GM19395 (cell line): Measurements from ENCODE around the gene GPR150.
"Not testable (repeated sequence)": the region's sequence is repeated elsewhere in the genome, so short reads cannot be mapped to it uniquely, and the experiment has no call there.

Experiments
- ATAC-seq: cut with Tn5 transposase; IDR thresholded peaks from one replicate; pipeline ENCODE4 v1.9.1; 2021; ENCODE audit warnings: mild to moderate bottlenecking, moderate library complexity; ENCODE audit not compliant: unreplicated experiment

GPR150 gene

DNA sequence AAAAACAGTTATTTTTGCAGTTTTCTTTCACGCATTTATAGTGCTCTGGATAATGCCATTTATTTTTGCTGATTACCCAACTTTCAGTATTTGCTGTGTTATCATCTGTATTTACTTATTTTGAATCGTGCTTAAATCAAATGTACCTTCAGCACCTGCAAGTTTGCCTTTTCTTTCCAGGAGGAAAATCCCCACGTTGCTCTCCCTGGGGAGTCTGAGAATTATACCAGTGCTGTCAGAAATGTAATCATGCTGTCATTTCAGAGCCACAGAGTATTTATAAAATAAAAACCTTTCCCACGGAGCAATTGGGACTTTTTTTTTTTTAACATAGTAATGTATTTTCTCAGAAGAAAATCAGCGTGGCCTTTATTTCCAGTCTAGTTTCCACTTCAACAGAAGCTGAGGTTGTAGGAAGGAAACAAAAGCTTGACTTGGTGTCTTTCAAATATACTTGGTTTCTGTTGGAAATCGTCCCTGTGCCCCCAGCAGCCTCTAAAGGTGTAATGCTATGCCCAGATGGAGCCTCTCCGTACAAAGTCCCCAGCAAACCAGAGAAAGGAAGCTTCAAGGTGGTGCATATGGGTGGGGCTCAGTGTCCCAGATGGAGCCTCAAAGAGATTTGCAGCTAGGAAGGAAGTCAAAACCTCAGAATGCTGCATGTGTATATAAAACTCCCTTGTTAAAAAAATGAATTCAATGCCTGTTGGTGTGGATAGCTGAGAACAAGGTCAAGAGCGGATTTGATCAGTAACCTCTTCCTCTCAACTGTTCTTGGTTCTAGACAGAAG lies 2.1 kb downstream of the GPR150 start:
- no peak for ATAC-seq

DNA sequence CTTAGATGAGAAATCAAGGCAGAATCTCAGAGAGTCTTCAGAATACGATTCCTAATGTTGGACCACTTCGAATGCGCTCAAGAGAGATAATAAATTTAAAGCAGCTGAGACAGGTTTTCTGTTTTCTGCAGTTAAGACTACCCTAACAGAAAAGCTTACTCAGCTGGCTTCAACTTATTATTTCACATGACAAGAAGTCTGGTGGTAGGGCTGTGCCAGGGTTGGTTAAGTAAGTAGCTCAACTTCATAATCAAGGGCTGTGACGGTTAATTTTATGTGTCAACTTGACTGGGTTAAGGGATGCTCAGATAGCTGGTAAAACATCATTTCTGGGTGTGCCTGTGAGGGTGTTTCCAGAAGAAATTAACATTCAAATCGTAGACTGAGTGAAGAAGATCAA lies 3.8 kb downstream of the GPR150 start:
- ATAC-seq, result no peak

- ATAC-seq, result no peak
Measured at GRCh38 chr5:95624368-95624767, 4.5 kb downstream of the GPR150 start.

DNA sequence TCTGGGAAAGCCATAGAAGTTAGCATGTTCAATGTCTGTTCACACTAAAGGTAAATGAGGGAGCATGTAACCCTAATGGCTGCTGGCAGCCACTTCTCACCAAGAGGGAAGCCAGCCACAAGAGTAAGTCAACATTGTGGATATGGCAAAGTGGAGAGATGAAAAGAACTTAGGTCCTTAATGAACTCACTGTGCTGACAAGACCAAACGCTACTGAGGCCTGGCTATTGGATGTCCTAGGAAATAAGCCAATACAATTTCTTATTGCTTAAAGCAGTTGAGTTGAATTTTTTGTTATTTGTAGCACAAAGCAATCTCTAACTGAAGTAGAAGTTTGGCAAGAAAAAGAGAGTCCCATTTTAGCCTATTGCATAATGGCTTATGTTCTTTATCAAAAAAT lies 6.8 kb downstream of the GPR150 start:
- no peak for ATAC-seq

DNA sequence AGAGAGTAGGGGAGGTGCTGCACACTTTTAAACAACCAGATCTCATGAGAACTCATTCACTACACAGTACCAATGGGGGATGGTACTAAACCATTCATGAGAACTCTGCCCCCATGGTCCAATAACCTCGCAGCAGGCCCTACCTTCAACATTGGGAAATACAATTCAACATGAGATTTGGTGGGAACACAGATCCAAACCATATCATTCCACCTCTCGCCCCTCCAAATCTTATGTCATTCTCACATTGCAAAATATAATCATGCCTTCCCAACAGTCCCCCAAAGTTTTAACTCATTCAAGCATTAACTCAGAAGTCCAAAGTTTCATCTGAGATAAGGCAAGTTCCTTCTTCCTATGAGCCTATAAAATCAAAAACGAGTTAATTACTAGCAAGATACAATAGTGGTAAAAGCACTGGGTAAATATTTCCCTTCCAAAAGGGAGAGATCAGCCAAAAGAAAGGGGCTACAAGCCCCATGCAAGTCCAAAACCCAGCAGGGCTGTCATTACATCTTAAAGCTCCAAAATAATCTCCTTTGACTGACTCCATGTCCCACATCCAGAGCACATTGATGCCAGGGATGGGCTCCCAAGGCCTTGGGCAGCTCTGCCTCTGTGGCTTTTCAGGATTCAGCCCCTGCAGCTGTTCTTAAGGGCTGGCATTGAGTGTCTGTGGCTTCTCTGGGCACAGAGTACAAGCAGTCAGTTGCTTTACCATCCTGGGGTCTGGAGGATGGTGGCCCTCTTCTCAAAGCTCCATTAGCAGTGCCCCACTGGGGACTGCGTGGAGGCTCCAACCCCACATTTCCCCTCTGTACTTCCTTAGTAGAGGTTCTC lies 8.3 kb downstream of the GPR150 start:
- ATAC-seq, result no peak

DNA sequence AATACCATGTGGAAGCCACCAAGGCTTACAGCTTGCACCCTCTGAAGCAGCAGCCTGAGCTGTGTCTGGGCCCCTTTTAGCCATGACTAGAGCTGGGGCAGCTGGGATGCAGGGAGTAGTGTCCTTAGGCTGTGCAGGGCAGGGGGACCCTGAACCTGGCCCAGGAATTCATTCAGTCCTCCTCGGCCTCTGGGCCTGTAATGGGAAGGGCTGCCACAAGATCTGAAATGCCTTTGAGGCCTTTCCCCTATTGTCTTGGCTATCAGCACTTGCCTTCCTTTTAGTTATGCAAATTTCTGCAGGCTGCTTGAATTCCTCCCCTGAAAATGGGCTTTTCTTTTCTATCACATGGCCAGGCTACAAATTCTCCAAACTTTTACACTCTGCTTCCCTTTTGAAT lies 9.0 kb downstream of the GPR150 start:
- ATAC-seq, result no peak

- ATAC-seq, result no peak
Measured at GRCh38 chr5:95630394-95630917, 10.6 kb downstream of the GPR150 start.

DNA sequence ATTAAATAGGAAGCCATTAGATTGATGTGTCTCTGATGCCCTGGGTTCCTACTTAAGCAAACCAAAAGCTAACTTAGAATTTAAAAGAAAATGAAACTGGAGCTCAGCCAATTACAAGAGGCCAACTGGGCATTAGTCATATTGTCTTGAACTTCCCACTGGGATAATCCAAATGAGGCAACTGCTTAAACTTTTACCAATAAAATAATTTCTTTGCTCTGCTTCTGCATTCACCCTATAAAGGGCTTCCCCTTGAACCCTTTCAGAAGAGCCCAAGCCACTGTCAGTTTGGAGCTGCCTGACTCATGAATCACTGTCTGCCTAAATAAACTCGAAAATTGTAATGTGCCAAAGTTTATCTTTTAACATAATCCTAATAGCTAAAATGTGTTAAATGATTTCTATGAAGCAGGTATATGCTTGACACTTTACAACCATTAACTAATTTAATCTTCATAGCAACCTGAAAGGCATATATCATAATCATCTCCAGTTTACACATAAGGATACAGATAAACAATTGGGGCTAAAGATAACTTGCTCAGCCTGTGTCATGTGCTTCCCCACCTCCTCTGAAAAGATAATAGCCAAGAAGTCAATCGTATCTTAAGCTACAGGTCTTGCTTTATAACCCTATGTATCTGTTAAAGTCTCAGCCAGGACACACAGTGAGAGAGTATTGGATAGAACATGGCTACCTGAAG lies 11.5 kb downstream of the GPR150 start:
- ATAC-seq, result peak; percentile 17

GRCh38 chr5:95631991-95632675 lies 12.2 kb downstream of the GPR150 start:
- peak; percentile 90 for ATAC-seq

DNA sequence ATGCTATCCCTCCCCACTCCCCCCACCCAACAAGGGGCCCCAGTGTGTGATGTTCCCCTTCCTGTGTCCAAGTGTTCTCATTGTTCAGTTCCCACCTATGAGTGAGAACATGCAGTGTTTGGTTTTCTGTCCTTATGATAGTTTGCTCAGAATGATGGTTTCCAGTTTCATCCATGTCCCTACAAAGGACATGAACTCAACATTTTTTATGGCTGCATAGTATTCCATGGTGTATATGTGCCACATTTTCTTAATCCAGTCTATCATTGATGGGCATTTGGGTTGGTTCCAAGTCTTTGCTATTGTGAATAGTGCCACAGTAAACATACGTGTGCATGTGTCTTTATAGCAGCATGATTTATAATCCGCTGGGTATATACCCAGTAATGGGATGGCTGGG lies 13.1 kb downstream of the GPR150 start:
- not testable (repeated sequence) for ATAC-seq

DNA sequence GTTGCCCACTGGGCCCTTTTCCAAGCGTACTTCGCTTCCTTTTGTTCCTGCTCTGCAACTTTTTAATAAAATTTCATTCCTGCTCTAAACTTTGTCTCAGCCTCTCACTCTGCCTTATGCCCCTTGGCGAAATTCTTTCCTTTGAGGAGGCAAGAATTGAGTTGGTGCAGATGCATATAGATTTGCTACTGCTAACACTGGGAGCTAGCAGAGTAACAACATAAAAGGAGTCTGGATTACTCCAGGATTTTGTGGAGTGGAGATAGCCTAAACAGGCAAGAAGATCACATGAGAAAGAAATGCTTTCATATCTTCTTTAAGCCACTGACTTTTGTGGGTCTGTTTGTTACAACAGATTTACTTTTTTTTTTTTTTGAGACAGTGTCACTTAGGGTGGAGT lies 13.8 kb downstream of the GPR150 start:
- no peak for ATAC-seq

DNA sequence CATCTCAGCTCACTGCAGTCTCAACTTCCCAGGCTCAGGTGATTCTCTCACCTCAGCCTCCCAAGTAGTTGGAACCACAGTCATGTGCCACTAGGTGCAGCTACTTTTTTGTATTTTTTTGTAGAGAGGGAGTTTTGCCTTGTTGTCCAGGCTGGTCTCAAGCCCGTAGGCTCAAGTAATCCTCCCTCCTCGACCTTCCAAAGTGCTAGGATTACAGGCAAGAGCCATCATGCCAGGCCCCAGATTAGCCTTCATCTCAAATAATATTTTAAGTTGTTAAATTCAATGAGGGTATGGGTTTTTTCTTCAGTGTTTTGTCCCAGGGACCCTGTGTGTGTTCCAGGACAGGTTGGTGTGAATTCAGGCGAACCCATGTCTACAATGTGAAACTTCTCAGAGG lies 14.2 kb downstream of the GPR150 start:
- no peak for ATAC-seq

GRCh38 chr5:95638632-95639031 lies 18.7 kb downstream of the GPR150 start:
- peak; percentile 64 for ATAC-seq

- no peak for ATAC-seq
Measured at GRCh38 chr5:95641741-95642220, 21.9 kb downstream of the GPR150 start.

DNA sequence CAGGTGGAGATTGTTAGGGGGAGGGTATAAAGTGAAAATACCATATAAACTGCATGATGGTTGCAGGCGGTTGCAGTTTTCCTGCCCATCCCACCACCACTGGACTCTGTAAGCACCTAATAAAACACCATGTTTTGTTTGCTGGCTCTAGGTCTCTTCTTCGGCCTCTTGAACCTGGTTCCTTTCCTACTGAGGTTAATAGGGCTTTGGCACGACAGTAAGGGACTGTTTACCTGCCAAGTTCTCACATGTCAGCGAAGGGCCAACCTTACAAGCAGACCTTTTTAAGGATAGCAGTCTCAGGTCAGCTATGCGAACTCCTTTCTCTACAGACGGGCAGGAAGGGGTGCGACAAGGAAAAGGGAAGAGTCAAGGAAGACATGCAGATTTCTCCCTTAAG lies 23.3 kb downstream of the GPR150 start:
- no peak for ATAC-seq

DNA sequence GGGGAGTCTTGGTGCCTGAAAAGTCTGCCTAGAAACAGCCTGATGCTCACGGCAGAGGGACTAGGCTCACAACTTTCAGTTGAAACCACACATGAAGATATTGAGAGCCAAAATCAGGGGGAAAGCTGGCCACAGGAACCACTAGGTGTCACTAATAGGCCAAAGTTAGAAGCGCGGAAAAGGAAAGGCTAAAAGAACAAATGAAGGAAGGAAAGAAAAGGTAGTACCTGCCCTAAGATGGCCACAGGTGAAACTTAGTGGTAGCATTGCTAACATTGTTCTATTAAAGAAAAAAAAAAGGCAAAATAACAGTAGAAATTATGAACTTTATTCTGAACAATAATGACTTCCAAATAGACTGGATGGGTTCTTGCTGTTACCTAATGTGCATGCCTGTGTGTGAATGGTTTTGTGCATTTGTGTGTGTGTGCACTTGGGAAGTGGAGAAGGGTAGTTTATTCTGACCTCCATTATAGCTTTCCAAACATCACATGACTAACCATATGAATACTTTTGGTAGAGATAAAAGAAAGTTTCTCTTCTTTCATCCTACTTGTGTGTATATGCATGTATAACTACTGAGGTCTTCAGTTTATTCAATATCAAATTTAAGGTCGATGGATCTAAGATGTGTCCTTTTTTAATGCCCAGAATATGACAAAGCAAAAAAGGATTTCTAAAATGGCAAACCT lies 24.6 kb downstream of the GPR150 start:
- peak; percentile 41 for ATAC-seq

- not testable (repeated sequence) for ATAC-seq
Measured at GRCh38 chr5:95646226-95646568, 26.3 kb downstream of the GPR150 start.

GRCh38 chr5:95646569-95647431 lies 26.9 kb downstream of the GPR150 start, which contains the start of gene RFESD:
TSS of gene RFESD (plus strand) at chr5:95646777. CDS start at chr5:95652272, 5,495 bp downstream.
- peak; percentile 96 for ATAC-seq
